Retina (tissue), 1 donor: ENCODE data around the gene LMAN1L.

Experiments
- DNase-seq: peaks from one replicate; pipeline ENCODE4 v3.0.0-alpha.2; 2016

LMAN1L gene

GRCh38 chr15:74812533-74812932 is at the start of gene LMAN1L:
Gene LMAN1L, plus strand, starts transcription at chr15:74812835. Its CDS starts 20 bp downstream, at chr15:74812855.
- DNase-seq: no peak

- no peak for DNase-seq
Observed at GRCh38 chr15:74763416-74763815, 49.2 kb upstream of the LMAN1L start.

- no peak for DNase-seq
Observed at GRCh38 chr15:74767167-74768098, 45.2 kb upstream of the LMAN1L start.

- DNase-seq: no peak
Observed at GRCh38 chr15:74768099-74768770, 44.4 kb upstream of the LMAN1L start.

- DNase-seq: peak; percentile 80
Observed at GRCh38 chr15:74768771-74769342, 43.8 kb upstream of the LMAN1L start.

GRCh38 chr15:74769463-74770025 is 43.1 kb upstream of the LMAN1L start:
- no peak for DNase-seq

GRCh38 chr15:74770211-74770903 is 42.3 kb upstream of the LMAN1L start:
- DNase-seq: no peak

- DNase-seq: no peak
Observed at GRCh38 chr15:74773329-74773728, 39.3 kb upstream of the LMAN1L start.

GRCh38 chr15:74773731-74774252 is 38.8 kb upstream of the LMAN1L start:
- no peak for DNase-seq

- DNase-seq: no peak
Observed at GRCh38 chr15:74775132-74775562, 37.5 kb upstream of the LMAN1L start.

- DNase-seq: no peak
Observed at GRCh38 chr15:74775894-74776293, 36.7 kb upstream of the LMAN1L start.

GRCh38 chr15:74776821-74777768 is 35.5 kb upstream of the LMAN1L start:
- no peak for DNase-seq

- DNase-seq: no peak
Observed at GRCh38 chr15:74777769-74778598, 34.7 kb upstream of the LMAN1L start.

- no peak for DNase-seq
Observed at GRCh38 chr15:74778599-74778970, 34.0 kb upstream of the LMAN1L start.

GRCh38 chr15:74779162-74779648 is 33.4 kb upstream of the LMAN1L start:
- DNase-seq: no peak

- DNase-seq: no peak
Observed at GRCh38 chr15:74780523-74781430, 31.9 kb upstream of the LMAN1L start.

- peak; percentile 91 for DNase-seq
Observed at GRCh38 chr15:74781431-74782258, 31.0 kb upstream of the LMAN1L start, which contains the start of gene CSK. Gene CSK, plus strand, starts transcription at chr15:74782080. Its CDS starts 16,218 bp downstream, at chr15:74798298.
